Measurements from ENCODE around the gene FCHO1.

DNA sequence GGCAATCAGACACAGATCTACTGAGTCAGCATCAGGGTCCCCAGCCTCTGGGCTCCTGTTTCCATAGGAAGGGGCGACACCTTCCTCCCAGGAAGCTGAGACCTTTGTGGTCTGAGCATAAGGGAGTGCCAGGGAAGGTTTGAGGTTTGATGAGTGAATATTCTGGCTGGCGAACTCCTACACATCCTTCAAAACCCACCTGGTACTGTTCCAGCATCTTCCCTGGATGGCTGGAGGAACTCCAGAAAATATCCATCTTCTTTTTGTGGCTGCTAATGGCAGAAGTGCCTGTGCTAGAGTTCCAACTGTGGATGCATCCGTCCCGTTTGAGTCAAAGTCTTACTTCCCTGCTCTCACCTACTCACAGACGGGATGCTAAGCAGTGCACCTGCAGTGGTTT, 60.8 kb downstream of the FCHO1 start:
- no peak for TF ChIP-seq CTCF (IDR thresholded peaks at IDR 0.05; ENCODE audit: low read depth, low read length, poor library complexity, severe bottlenecking)
- TF ChIP-seq EZH2phosphoT487 (IDR thresholded peaks at IDR 0.05; ENCODE audit: borderline replicate concordance, low read length): no peak
